NCI-H1436 (cell line): ENCODE data around the gene ZNF816.
"Not testable (repeated sequence)": the region's sequence is repeated elsewhere in the genome, so short reads cannot be mapped to it uniquely, and the experiment has no call there.

Experiments used
- DNase-seq: peaks from one replicate; lab custom pipeline; 2025; lab: John Stamatoyannopoulos, UW

ZNF816 gene

GRCh38 chr19:52924641-52925040 lies 38.0 kb downstream of the ZNF816 start:
- not testable (repeated sequence) for DNase-seq

- DNase-seq = no peak
Observed at GRCh38 chr19:52923778-52924593, 38.7 kb downstream of the ZNF816 start.

- DNase-seq = peak; percentile 82
Observed at GRCh38 chr19:52922841-52923777, 39.6 kb downstream of the ZNF816 start, which contains the start of gene ZNF888. TSS of gene ZNF888 (minus strand) at chr19:52923428. CDS start at chr19:52917873, 5,555 bp downstream.

- no peak for DNase-seq
Observed at GRCh38 chr19:52917531-52917930, 45.1 kb downstream of the ZNF816 start.

GRCh38 chr19:52910648-52911047 lies 52.0 kb downstream of the ZNF816 start:
- no peak for DNase-seq

GRCh38 chr19:52904052-52904780 lies 58.5 kb downstream of the ZNF816 start:
- not testable (repeated sequence) for DNase-seq

GRCh38 chr19:52901842-52902241 lies 60.8 kb downstream of the ZNF816 start:
- no peak for DNase-seq
